ENCODE results near the gene POC1A. TPM values are rescaled to one million over a fixed set of nuclear protein-coding genes. Genes with fewer than 3 reads are reported as not detected.

Gene POC1A
- total RNA-seq, 1 experiment from 2014 or later: 16.1 TPM

- DNase-seq (ENCODE audit: low spot score): no peak
- no peak for TF ChIP-seq EZH2 (IDR thresholded peaks at IDR 0.05; ENCODE audit: borderline replicate concordance, low read depth, low read length, poor library complexity, severe bottlenecking)
- intact Hi-C loops (cut with micrococcal nuclease; ENCODE audit: unreplicated experiment): no loop called here
- ChIA-PET POLR2A (ENCODE audit: low non-redundant PET) (no interaction called here), CTCF (no interaction called here)
- H3K27ac ChIP-seq (ENCODE audit: low read depth, low read length, poor library complexity, severe bottlenecking): no peak overlapping the region
- no peaks in the 10 kb centered on the region for H3K9me3 ChIP-seq (ENCODE audit: low read depth, low read length, poor library complexity, severe bottlenecking)
- H3K4me1 ChIP-seq (ENCODE audit: insufficient read depth, low read length, poor library complexity, severe bottlenecking): no peaks in the 10 kb centered on the region
- no peaks in the 10 kb centered on the region for H3K27me3 ChIP-seq (replicated peaks; ENCODE audit: insufficient read depth, low read depth, low read length, poor library complexity)
- no TSS peak for BruUV-seq (replicated peaks)
- H3K4me3 ChIP-seq (ENCODE audit: low read depth, low read length, poor library complexity, severe bottlenecking): no peak overlapping the region
- H3K36me3 ChIP-seq (ENCODE audit: insufficient read depth, low read length, poor library complexity, severe bottlenecking): no peaks in the 10 kb centered on the region
Measured at GRCh38 chr3:52085681-52086282, 68.4 kb downstream of the POC1A start.

- intact Hi-C loops (cut with micrococcal nuclease; ENCODE audit: unreplicated experiment): no loop called here
- ChIA-PET CTCF (no interaction called here), POLR2A (ENCODE audit: low non-redundant PET) (no interaction called here)
- Histone ChIP-seq H3K4me1 (ENCODE audit: insufficient read depth, low read length, poor library complexity, severe bottlenecking) (no peaks in the 10 kb centered on the region), H3K27ac (ENCODE audit: low read depth, low read length, poor library complexity, severe bottlenecking) (no peak overlapping the region), H3K9me3 (ENCODE audit: low read depth, low read length, poor library complexity, severe bottlenecking) (no peaks in the 10 kb centered on the region), H3K4me3 (ENCODE audit: low read depth, low read length, poor library complexity, severe bottlenecking) (no peak overlapping the region), H3K27me3 (replicated peaks; ENCODE audit: insufficient read depth, low read depth, low read length, poor library complexity) (no peaks in the 10 kb centered on the region), H3K36me3 (ENCODE audit: insufficient read depth, low read length, poor library complexity, severe bottlenecking) (no peaks in the 10 kb centered on the region)
- no peak for TF ChIP-seq EZH2 (IDR thresholded peaks at IDR 0.05; ENCODE audit: borderline replicate concordance, low read depth, low read length, poor library complexity, severe bottlenecking)
- TF ChIP-seq, protein P1, sequence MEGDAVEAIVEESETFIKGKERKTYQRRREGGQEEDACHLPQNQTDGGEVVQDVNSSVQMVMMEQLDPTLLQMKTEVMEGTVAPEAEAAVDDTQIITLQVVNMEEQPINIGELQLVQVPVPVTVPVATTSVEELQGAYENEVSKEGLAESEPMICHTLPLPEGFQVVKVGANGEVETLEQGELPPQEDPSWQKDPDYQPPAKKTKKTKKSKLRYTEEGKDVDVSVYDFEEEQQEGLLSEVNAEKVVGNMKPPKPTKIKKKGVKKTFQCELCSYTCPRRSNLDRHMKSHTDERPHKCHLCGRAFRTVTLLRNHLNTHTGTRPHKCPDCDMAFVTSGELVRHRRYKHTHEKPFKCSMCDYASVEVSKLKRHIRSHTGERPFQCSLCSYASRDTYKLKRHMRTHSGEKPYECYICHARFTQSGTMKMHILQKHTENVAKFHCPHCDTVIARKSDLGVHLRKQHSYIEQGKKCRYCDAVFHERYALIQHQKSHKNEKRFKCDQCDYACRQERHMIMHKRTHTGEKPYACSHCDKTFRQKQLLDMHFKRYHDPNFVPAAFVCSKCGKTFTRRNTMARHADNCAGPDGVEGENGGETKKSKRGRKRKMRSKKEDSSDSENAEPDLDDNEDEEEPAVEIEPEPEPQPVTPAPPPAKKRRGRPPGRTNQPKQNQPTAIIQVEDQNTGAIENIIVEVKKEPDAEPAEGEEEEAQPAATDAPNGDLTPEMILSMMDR (conservative IDR thresholded peaks at IDR 0.05; ENCODE audit: low read depth, low read length): no peak
- no TSS peak for BruUV-seq (replicated peaks)
- no peak for DNase-seq (ENCODE audit: low spot score)
Measured at GRCh38 chr3:52084954-52085680, 69.1 kb downstream of the POC1A start.

- ChIA-PET CTCF (no interaction called here), POLR2A (ENCODE audit: low non-redundant PET) (no interaction called here)
- no peak overlapping the region for H3K4me3 ChIP-seq (ENCODE audit: low read depth, low read length, poor library complexity, severe bottlenecking)
- BruUV-seq (replicated peaks): no TSS peak
- H3K27me3 ChIP-seq (replicated peaks; ENCODE audit: insufficient read depth, low read depth, low read length, poor library complexity): no peaks in the 10 kb centered on the region
- no peaks in the 10 kb centered on the region for H3K9me3 ChIP-seq (ENCODE audit: low read depth, low read length, poor library complexity, severe bottlenecking)
- H3K36me3 ChIP-seq (ENCODE audit: insufficient read depth, low read length, poor library complexity, severe bottlenecking): no peaks in the 10 kb centered on the region
- no peaks in the 10 kb centered on the region for H3K4me1 ChIP-seq (ENCODE audit: insufficient read depth, low read length, poor library complexity, severe bottlenecking)
- intact Hi-C loops (cut with micrococcal nuclease; ENCODE audit: unreplicated experiment): no loop called here
- TF ChIP-seq EZH2 (IDR thresholded peaks at IDR 0.05; ENCODE audit: borderline replicate concordance, low read depth, low read length, poor library complexity, severe bottlenecking): no peak
- TF ChIP-seq, protein P1 (conservative IDR thresholded peaks at IDR 0.05; ENCODE audit: low read depth, low read length): no peak
- no peak overlapping the region for H3K27ac ChIP-seq (ENCODE audit: low read depth, low read length, poor library complexity, severe bottlenecking)
- DNase-seq (ENCODE audit: low spot score): no peak
Measured at GRCh38 chr3:52084216-52084945, 69.8 kb downstream of the POC1A start.

Data from A673 (cell line).